Measurements from ENCODE around the gene RALY. TPM values are rescaled to one million over a fixed set of nuclear protein-coding genes. Genes with fewer than 3 reads are reported as not detected.

The RALY gene
- total RNA-seq, 1 experiment from 2014 or later: 119 TPM

- ChIA-PET CTCF (no interaction called here), POLR2A (no interaction called here), RAD21 (ENCODE audit: low non-redundant PET in 1 of 2, low total read pairs in 2 of 2, uncharacterized antibody in 2 of 2, unreplicated experiment in 2 of 2) (no interaction called here)
- Histone ChIP-seq H3K4me2 (ENCODE audit: low read length) (no peak overlapping the region), H3K36me3 (ENCODE audit: control insufficient read depth in 1 of 2, insufficient read depth in 2 of 2, low read length in 2 of 2) (no peaks in the 10 kb centered on the region), H4K20me1 (ENCODE audit: insufficient read depth) (no peaks in the 10 kb centered on the region), H2AFZ (ENCODE audit: low read depth, low read length, poor library complexity, severe bottlenecking) (no peak overlapping the region), H3K4me3 (replicated peaks in 1 of 2; ENCODE audit: low read depth in 1 of 2, low read length in 2 of 2) (no peak overlapping the region), H3K4me1 (ENCODE audit: control insufficient read depth in 1 of 2, insufficient read depth in 2 of 2, low read length in 2 of 2) (no peaks in the 10 kb centered on the region), H3K27ac (ENCODE audit: low read depth, low read length) (no peak overlapping the region), H3K9me2 (ENCODE audit: insufficient read depth) (no peaks in the 10 kb centered on the region), H3K79me2 (ENCODE audit: insufficient read depth, low read length) (peaks cover 55% of the 10 kb centered on the region), H3K9me3 (ENCODE audit: control insufficient read depth in 1 of 2, insufficient read depth in 1 of 2, low read depth in 1 of 2, low read length in 2 of 2) (no peaks in the 10 kb centered on the region), H3K9ac (ENCODE audit: low read length) (no peak overlapping the region), H3K27me3 (ENCODE audit: insufficient read depth, low read length) (no peaks in the 10 kb centered on the region)
- ATAC-seq: no peak
- intact Hi-C loops (cut with micrococcal nuclease): loop anchor here (10.0 kb wide), 1 partner anchor 267 kb away; no protein-coding TSS in a partner anchor
- TF ChIP-seq ZNF274 (IDR thresholded peaks at IDR 0.05; ENCODE audit: low read depth, low read length) (no peak), ZBTB33 (IDR thresholded peaks at IDR 0.05; ENCODE audit: extremely low read depth, insufficient replicate concordance, low read length) (no peak), CTCF (IDR thresholded peaks at IDR 0.05 in 2 of 3, conservative IDR thresholded peaks at IDR 0.05 in 1 of 3; ENCODE audit: borderline replicate concordance in 1 of 3, insufficient read depth in 1 of 3, low read depth in 2 of 3, low read length in 2 of 3) (no peak), SP1 (IDR thresholded peaks at IDR 0.05; ENCODE audit: low read depth) (no peak), EZH2phosphoT487 (IDR thresholded peaks at IDR 0.05; ENCODE audit: borderline replicate concordance) (no peak), YY1 (IDR thresholded peaks at IDR 0.05; ENCODE audit: extremely low read depth, insufficient replicate concordance, low read depth, low read length) (no peak), REST (IDR thresholded peaks at IDR 0.05; ENCODE audit: low read depth) (no peak), CEBPB (IDR thresholded peaks at IDR 0.05; ENCODE audit: low read depth) (no peak), FOSL1 (IDR thresholded peaks at IDR 0.05; ENCODE audit: low read depth) (no peak), POLR2AphosphoS5 (IDR thresholded peaks at IDR 0.05; ENCODE audit: low read depth, low read length) (no peak), POLR2A (IDR thresholded peaks at IDR 0.05; ENCODE audit: borderline replicate concordance, extremely low read depth, insufficient read depth, insufficient read length) (no peak), SRF (IDR thresholded peaks at IDR 0.05; ENCODE audit: low read depth) (no peak), ELF1 (IDR thresholded peaks at IDR 0.05; ENCODE audit: borderline replicate concordance, low read depth) (no peak), CBX3 (IDR thresholded peaks at IDR 0.05; ENCODE audit: low read depth) (no peak), TCF7L2 (IDR thresholded peaks at IDR 0.05; ENCODE audit: borderline replicate concordance, extremely low read depth, insufficient read depth, insufficient read length) (no peak), RAD21 (IDR thresholded peaks at IDR 0.05; ENCODE audit: low read depth) (no peak), SIN3A (IDR thresholded peaks at IDR 0.05; ENCODE audit: low read depth) (no peak), EGR1 (IDR thresholded peaks at IDR 0.05; ENCODE audit: low read depth) (no peak)
- BruUV-seq (replicated peaks): no TSS peak
- no peak for DNase-seq (ENCODE audit: low read depth, low spot score)
Observed at GRCh38 chr20:34061695-34062094, 68.0 kb downstream of the RALY start.

Data from HCT116 (cell line).